HG03139 (cell line): ENCODE results near the gene STAP1.
A peak's percentile ranks its signal among the peaks of the same experiment; 100 is the strongest.

ENCODE experiments used
- ATAC-seq: cut with Tn5 transposase; IDR thresholded peaks from one replicate; pipeline ENCODE4 v1.9.1; 2021; ENCODE audit not compliant: unreplicated experiment

STAP1 gene

DNA sequence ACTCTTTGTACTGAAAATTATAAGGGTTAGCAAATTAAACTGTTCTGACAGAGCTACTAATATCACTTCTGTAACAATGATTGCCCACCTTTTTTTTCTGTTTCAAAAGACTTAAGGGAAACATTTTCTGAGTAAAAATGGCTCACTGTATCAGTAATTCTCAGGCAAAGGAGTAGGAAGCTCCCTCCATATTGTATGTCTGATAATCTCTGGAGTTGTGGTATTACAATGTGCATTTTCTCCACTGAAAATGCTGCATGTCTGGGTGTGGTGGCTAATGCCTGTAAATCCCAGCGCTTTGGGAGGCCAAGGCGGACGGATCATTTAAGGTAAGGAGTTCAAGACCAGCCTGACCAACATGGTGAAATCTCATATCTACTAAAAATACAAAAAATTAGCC, 4.4 kb upstream of the STAP1 start:
- no peak for ATAC-seq

GRCh38 chr4:67555447-67555846, 3.1 kb upstream of the STAP1 start:
- ATAC-seq = no peak

GRCh38 chr4:67556436-67556835, 2.1 kb upstream of the STAP1 start:
- no peak for ATAC-seq

- ATAC-seq = no peak
Measured at GRCh38 chr4:67565284-67565683, 6.8 kb downstream of the STAP1 start.

DNA sequence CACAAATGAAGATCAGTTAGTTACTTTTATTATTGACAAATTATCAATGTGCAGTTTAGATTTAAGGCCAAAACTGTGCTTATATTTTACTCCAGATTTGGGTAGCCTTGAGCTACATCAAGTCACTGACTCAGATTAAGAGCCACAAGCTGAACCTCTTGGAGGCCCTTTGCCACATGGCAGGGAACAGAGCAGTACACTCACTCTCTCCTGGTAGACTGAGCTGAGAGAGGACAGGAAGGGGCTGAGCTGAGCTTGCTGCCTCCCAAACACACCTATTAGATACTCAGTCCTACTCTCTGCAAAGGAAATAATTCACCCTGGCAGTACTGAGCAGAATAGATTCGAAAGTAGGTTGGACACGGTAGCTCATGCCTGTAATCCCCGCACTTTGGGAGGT, 7.8 kb downstream of the STAP1 start:
- no peak for ATAC-seq

DNA sequence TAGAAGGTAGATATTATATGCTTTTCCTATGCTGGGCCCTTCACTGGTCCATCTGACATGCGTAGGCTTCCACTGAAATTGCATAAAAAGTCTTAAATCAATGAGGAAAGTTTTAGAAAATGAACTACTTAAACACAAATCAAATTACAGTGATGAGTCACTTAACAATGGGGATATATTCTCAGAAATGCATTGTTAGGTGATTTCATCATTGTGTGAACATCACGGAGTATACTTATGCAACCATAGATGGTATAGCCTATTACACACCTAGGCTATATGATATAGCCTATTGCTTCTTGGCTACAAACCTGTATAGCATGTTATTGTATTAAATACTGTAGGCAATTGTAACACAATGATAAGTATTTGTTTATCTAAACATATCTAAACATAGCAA, 10.3 kb downstream of the STAP1 start:
- ATAC-seq = no peak

DNA sequence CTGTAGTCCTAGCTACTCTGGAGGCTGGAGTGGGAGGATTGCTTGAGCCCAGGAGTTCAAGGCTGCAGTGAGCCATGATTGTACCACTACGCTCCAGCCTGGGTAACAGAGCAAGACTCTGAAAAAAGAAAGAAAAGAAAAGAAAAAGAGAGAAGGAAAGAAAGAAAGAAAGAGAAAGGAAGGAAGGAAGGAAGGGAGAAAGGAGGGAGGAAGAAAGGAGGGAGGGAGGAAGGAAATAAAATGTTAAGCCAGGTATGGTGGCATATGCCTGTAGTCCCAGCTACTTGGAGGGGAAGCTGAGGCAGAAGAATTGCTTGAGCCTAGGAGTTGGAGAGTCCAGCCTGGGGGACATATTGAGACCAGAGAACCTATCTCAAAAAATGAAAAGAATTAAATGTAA, 12.0 kb downstream of the STAP1 start:
- ATAC-seq = no peak

DNA sequence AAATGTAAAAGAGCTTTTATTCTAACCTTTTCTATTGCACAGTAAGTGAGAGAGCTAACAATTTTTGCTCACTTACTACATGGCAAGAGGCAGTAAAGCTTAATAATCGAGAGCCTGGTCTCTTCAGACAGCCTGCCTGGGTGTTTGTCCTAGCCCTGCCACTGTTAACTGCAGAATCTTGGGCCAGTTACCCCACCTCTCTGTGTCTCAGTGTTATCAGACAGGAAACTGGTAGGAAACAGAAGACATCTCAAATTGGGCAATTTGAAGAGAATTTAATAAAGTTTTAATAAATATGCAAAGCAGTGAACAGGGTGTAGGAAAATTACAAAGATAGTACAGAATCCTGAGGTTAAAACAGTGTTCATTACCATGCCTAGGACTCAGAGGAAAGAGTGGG, 13.4 kb downstream of the STAP1 start:
- ATAC-seq = no peak

- ATAC-seq = no peak
Measured at GRCh38 chr4:67573193-67573592, 14.7 kb downstream of the STAP1 start.

GRCh38 chr4:67575232-67576058, 16.9 kb downstream of the STAP1 start:
- ATAC-seq = peak; percentile 89

- no peak for ATAC-seq
Measured at GRCh38 chr4:67576059-67576466, 17.5 kb downstream of the STAP1 start.

DNA sequence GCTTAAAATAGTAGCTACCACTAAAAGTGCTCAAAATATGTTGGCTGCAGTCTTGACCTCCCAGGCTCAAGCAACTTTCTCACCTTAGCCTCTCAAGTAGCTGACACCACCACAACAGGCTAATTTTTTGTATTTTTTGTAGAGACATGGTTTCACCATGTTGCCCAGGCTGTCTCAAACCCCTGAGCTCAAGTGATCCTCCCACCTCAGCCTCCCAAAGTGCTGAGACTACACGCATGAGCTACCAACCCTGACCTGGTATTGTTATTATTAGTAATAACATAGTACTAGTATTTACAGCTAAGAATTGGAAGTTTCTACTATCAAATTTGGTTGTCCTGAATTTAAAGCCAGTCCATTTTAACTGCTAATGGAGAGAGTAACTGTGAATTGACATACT, 18.0 kb downstream of the STAP1 start:
- ATAC-seq = peak; percentile 35

DNA sequence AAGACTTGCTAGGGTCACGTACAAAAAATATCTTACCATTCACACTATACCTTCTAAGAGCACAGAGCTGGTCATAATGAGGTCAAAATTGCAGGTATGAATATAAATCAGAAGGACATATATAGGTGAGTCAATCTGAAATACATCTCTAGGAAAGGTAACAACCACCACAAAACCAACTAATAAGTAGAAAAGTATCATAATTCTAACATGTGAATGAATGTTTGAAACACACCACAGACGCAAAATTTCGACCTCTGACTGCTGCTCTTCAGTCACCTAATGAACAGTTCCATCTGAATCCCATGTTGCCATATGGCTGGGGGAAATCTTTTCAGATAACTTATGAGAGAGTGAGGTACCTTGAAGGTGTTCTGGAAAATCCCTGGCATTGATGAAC, 22.1 kb downstream of the STAP1 start:
- ATAC-seq = no peak

DNA sequence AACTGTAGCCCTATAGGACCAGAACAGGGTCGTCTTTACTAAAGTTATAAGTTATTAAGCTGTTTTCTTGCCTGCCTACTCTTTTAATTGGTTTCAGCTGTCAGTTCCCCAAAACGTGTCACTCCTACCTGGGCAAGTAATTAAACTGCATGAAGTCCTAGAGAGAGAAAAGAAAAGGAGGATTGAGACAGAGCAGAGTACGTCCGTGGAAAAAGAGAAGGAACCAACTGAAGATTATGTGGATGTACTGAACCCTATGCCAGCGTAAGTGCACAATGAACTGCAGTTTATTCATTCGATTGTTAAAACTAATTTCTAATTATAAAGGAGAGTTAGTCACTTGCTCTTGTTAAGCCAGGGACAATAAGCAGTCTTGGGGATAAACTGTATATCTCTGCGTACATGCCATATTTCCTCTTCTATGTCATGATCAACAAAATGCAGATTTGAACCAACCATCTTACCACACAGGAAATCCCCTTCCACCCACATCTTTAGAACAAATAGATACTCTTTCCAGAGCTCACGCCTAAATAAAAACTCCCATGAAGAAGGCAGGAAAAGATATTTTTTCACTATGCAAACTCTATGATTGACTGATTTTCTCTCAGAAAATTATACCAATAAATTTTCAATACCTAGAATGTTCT, 22.8 kb downstream of the STAP1 start:
- ATAC-seq = no peak

- no peak for ATAC-seq
Measured at GRCh38 chr4:67581913-67582312, 23.4 kb downstream of the STAP1 start.

DNA sequence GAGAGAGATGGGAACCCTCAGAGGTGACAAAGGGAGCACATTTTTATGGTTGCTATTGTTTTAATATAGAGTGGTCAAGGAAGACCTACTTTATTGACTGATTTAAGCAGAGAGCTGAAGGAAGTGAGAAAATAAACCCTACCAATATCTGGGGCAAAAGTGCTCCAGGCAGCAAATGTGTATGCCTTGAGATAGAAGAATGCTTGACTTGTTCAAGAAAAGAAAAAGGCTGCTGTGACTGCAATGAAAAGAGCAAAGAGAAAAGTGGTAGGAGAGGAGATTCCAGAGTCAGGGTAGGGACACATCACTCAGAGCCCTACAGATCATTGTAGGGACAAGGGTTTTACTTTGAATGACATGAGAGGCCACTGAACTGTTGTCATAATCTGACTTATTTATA, 26.0 kb downstream of the STAP1 start:
- no peak for ATAC-seq

GRCh38 chr4:67587156-67587555, 28.6 kb downstream of the STAP1 start:
- ATAC-seq = no peak

DNA sequence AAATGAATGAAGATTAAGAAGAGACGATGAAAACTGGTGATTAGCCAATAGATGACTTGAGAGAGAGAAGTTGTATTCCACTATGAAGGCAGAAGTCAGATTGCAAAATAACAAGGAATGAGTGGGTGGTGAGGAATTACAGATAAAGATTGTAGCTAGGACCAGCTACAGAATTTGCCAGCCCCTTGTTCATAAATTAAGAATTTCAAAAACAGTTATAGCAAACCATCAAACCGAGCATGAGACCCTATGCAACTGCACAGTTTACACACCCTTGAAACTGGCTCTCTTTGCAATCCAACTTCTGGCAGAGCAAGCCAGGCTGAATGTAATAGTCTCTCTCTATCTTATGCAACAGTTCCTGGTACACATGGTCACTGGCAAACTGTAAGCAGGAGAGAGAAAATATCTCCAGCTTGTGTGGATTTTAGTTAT, 35.2 kb downstream of the STAP1 start:
- no peak for ATAC-seq

- ATAC-seq = no peak
Measured at GRCh38 chr4:67603310-67604028, 44.9 kb downstream of the STAP1 start.

DNA sequence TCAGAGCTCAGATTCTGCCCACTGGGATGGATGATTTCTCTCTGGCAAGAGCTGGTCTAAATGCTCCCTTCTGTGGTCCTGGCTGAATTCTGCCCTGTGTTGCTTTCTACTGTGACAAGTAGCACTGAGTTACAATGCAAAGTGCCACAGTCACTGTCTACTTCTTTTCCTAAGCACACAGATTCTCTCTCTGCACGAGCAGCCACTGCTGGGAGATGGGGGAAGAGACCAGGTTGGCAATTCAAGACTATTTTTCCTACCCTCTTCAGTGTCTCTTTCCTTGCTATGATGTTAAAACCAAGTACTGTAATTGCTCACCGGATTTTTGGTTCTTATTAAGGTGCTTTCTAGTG, 45.5 kb downstream of the STAP1 start:
- no peak for ATAC-seq

DNA sequence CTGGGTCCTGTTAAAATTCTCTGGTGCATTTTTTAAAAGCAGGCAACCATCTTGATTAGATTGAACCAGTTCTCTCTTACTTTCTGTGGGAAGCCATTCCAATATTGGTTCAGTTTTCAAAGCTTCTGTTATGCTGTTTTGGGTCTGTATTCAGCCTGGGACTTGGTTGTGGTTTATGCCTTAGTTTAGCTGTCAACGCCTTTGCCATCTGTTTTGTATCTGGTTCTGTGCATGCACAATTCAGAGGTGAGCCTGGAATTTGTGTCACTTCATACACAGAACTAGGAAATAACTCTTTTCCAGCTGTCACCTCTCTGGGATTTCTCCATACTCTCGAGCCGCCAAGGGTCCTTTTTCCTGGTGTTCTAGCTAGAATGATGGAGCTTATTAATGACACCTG, 46.2 kb downstream of the STAP1 start:
- ATAC-seq = no peak

DNA sequence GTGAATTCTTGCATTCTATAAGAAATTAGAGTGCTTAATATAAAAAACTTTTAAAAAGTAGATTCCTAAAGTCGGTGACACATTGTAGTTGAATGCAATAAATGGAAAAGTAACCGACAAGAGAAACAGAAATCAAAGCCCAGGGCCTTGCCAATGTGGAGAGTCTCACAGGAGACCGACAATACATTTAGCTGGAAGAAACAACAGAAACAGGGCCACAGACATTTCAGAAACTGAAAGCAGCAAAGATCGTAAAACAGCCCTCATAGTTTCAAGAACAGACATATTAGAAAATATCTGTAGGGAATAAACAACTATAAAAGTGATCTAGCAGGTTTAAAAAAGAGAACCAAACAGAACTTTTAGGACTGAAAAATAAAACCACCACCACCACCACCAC, 49.5 kb downstream of the STAP1 start:
- ATAC-seq = no peak
